Measurements from ENCODE around the gene JARID2.

DNA sequence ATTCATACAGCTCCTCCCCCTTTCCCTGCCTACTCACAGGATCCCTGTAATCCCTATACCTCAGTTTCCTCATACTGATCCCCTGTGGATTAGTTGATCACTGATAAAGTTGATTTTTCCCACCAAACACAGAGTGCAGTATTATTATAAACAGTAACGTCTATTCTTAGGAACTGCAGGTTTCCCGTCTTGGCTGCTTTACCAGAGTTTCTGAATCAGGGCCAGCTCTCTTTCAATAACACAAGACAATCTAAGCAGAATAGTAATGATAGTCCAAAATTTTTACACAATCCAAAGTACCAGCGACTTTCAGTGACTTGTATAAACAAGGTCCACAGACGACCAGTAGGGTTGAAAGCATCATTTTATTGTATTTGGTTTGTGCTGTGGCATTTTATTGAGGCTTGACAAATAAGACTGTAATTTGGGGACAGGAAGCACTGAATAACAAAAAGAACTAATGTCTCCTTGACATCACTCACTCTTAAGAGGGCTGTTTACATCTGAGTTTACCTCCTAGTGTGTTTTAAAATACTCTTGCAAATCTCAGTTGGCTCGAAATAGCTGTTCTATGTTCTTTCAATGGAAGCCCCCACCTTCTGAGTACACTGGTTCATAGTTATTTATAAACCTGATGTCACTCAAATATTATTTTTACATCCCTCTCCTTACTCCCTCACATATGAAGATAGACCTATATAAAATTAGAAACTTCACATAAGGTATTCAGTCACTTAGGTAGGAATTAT lies 6.1 kb upstream of the JARID2 start:
- TF ChIP-seq, protein P1, sequence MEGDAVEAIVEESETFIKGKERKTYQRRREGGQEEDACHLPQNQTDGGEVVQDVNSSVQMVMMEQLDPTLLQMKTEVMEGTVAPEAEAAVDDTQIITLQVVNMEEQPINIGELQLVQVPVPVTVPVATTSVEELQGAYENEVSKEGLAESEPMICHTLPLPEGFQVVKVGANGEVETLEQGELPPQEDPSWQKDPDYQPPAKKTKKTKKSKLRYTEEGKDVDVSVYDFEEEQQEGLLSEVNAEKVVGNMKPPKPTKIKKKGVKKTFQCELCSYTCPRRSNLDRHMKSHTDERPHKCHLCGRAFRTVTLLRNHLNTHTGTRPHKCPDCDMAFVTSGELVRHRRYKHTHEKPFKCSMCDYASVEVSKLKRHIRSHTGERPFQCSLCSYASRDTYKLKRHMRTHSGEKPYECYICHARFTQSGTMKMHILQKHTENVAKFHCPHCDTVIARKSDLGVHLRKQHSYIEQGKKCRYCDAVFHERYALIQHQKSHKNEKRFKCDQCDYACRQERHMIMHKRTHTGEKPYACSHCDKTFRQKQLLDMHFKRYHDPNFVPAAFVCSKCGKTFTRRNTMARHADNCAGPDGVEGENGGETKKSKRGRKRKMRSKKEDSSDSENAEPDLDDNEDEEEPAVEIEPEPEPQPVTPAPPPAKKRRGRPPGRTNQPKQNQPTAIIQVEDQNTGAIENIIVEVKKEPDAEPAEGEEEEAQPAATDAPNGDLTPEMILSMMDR (IDR thresholded peaks at IDR 0.05): no peak
- TF ChIP-seq EZH2 (IDR thresholded peaks at IDR 0.05): no peak
- no peak for TF ChIP-seq EZH2phosphoT487 (IDR thresholded peaks at IDR 0.05)
